Measurements from ENCODE around the gene MSS51. TPM values are rescaled to one million over a fixed set of nuclear protein-coding genes. Genes with fewer than 3 reads are reported as not detected.

Gene MSS51
- total and polyA plus RNA-seq, 12 donors: 0.90 to 18.1 (median 6.5) TPM

DNA sequence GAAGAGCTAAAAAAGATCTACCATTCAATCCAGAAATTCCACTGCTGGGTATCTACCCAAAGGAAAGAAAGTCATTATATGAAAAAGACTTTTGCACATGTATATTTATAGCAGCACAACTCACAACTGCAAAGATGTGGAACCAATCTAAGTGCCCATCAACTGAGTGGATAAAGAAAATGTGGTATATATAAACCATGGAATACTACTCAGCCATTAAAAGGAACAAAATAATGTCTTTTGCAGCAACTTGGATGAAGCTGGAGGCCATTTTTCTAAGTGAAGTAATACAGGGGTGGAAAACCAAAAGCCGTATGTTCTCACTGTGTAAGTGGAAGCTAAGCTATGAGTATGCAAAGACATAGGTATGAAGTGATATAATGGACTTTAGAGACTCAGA lies 22.5 kb downstream of the MSS51 start:
- intact Hi-C loops (cut with DNase I): no loop called here
- Histone ChIP-seq H3K27ac (no peak overlapping the region), H3K4me3 (no peak overlapping the region), H3K36me3 (peaks cover 0 to 17% (median 0%) of the 10 kb centered on the region in 9 donors), H3K9me3 (no peaks in the 10 kb centered on the region), H3K27me3 (no peaks in the 10 kb centered on the region), H3K4me1 (peaks cover 0 to 57% (median 36%) of the 10 kb centered on the region in 9 donors)
- ATAC-seq (no peak), DNase-seq (no peak)
- TF ChIP-seq, protein P1, sequence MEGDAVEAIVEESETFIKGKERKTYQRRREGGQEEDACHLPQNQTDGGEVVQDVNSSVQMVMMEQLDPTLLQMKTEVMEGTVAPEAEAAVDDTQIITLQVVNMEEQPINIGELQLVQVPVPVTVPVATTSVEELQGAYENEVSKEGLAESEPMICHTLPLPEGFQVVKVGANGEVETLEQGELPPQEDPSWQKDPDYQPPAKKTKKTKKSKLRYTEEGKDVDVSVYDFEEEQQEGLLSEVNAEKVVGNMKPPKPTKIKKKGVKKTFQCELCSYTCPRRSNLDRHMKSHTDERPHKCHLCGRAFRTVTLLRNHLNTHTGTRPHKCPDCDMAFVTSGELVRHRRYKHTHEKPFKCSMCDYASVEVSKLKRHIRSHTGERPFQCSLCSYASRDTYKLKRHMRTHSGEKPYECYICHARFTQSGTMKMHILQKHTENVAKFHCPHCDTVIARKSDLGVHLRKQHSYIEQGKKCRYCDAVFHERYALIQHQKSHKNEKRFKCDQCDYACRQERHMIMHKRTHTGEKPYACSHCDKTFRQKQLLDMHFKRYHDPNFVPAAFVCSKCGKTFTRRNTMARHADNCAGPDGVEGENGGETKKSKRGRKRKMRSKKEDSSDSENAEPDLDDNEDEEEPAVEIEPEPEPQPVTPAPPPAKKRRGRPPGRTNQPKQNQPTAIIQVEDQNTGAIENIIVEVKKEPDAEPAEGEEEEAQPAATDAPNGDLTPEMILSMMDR (IDR thresholded peaks at IDR 0.05): no peak
- 100% methylated on average over 1 of the region's 1 CpG for WGBS, 2 donors

DNA sequence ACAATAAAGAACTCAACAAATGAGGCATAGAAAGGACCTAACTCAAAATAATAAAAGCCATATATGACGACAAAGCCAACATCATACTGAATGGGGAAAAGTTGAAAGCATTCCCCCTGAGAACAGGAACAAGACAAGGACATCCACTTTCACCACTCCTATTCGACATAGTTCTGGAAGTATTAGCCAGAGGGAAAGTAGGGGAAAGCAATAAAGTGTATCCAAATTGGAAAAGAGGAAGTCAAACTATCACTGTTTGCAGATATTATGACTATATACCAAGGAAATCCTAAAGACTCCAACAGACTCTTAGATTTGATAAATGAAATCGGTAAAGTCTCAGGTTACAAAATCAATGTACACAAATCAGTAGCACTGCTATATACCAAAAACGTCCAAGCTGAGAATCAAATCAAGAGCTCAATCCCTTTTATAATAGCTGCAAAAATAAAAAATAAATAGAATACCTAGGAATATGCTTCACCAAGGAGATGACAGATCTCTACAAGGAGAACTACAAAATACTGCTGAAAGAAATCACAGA lies 24.3 kb downstream of the MSS51 start:
- WGBS, 2 donors: 77 to 80% methylated on average over 4 of the region's 4 CpGs
- ATAC-seq (no peak), DNase-seq (no peak)
- Histone ChIP-seq H3K27me3 (no peaks in the 10 kb centered on the region), H3K36me3 (peaks cover 0 to 17% (median 0%) of the 10 kb centered on the region in 9 donors), H3K9me3 (no peaks in the 10 kb centered on the region), H3K4me1 (peaks cover 0 to 51% (median 35%) of the 10 kb centered on the region in 9 donors), H3K27ac (no peak overlapping the region), H3K4me3 (no peak overlapping the region)
- TF ChIP-seq, protein P1 (IDR thresholded peaks at IDR 0.05): no peak
- intact Hi-C loops (cut with DNase I): no loop called here

DNA sequence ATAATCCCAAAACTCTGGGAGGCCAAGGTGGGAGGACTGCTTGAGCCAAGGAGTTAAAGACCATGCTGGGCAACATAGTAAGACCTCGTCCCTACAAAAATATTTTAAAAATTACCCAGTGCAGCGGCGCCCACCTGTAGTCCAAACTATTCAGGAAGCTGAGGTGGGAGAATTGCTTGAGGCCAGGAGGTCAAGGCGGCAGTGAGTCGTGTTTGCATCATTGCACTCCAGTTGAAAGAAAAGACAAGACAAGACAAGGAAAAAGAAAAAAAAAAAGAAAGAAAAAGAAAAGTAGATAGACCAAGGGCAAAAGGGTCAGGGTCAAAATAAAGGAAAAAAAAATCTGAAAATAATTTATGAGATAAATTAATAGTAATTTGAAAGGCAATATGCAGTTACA lies 25.3 kb downstream of the MSS51 start:
- Histone ChIP-seq H3K4me1 (peaks cover 0 to 50% (median 37%) of the 10 kb centered on the region in 9 donors), H3K27me3 (no peaks in the 10 kb centered on the region), H3K36me3 (peaks cover 0 to 17% (median 0%) of the 10 kb centered on the region in 9 donors), H3K9me3 (no peaks in the 10 kb centered on the region), H3K4me3 (no peak overlapping the region), H3K27ac (no peak overlapping the region)
- ATAC-seq (no peak), DNase-seq (no peak)
- TF ChIP-seq, protein P1 (IDR thresholded peaks at IDR 0.05): no peak
- WGBS, 2 donors: 90 to 95% methylated on average over 5 of the region's 5 CpGs
- intact Hi-C loops (cut with DNase I): no loop called here

GRCh38 chr10:73407495-73407894 lies 25.9 kb downstream of the MSS51 start:
- no peak for ATAC-seq
- no peaks in the 10 kb centered on the region for H3K27me3 ChIP-seq
- no peak for DNase-seq
- TF ChIP-seq, protein P1 (IDR thresholded peaks at IDR 0.05): no peak
- H3K27ac ChIP-seq: no peak overlapping the region
- peaks cover 0 to 45% (median 32%) of the 10 kb centered on the region in 9 donors for H3K4me1 ChIP-seq
- no peak overlapping the region for H3K4me3 ChIP-seq
- 86 to 93% methylated on average over 1 of the region's 1 CpG for WGBS, 2 donors
- H3K36me3 ChIP-seq: peaks cover 0 to 17% (median 0%) of the 10 kb centered on the region in 9 donors
- intact Hi-C loops (cut with DNase I): no loop called here
- no peaks in the 10 kb centered on the region for H3K9me3 ChIP-seq

Data from heart right ventricle (tissue), 16 donors.